ENCODE results near the gene NDRG3. TPM values are rescaled to one million over a fixed set of nuclear protein-coding genes. Genes with fewer than 3 reads are reported as not detected.

The NDRG3 gene
- total RNA-seq, 2 donors from 2014 or later: 22.6 to 25.4 TPM

DNA sequence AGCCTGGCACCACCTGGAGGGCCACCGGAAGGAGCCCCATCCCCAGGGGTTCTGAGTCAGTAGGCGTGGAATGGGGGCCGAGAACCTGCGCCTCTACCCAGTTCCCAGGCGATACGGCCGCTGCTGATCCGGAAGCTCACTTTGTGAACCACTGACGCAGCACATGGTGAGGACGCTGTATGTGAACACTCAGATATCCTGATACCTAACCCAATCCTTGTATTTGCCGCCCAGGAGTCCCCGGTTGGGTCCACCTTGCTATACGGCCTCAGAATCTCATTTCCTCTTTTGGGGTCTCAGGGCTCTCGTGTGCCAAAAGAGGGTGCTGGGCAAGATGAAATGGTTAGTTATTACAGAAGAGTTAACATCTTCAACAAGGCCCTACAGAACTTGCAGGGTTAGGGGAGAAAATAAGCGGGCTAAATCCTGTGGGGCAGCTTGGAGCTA, 140.9 kb downstream of the NDRG3 start:
- Mint-ChIP-seq H3K4me1 (ENCODE audit: low read depth) (peaks cover 39% of the 10 kb centered on the region), H3K27me3 (ENCODE audit: low read depth) (no peaks in the 10 kb centered on the region), H3K36me3 (ENCODE audit: insufficient read depth in 2 of 2) (peaks cover 8 to 18% of the 10 kb centered on the region in 2 donors), H3K27ac (peak overlapping the region; percentile 97), H3K4me3 (peak overlapping the region; percentile 98 to 99), H3K9me3 (no peaks in the 10 kb centered on the region)
- peak; percentile 26 to 41 for ATAC-seq (replicated peaks in 1 of 2)
- DNase-seq: peak; percentile 56 to 64

Other genes starting within 250 kb of the NDRG3 start
- 1 to 10 TPM in 1 of 2 donors, under 1 TPM in 1; 0.62 to 2.0 TPM for gene MYL9, start 204.6 kb downstream of the NDRG3 start, total RNA-seq
- 10 to 100 TPM; 47.3 to 58.4 TPM for gene TGIF2, start 172.5 kb downstream of the NDRG3 start, total RNA-seq
- gene RAB5IF, start 140.3 kb downstream of the NDRG3 start, total RNA-seq: 10 to 100 TPM; 78.2 to 88.3 TPM
- gene SLA2, start 99.9 kb downstream of the NDRG3 start, total RNA-seq: 10 to 100 TPM; 44.9 to 56.6 TPM
- gene DSN1, start 27.7 kb upstream of the NDRG3 start, total RNA-seq: 10 to 100 TPM; 30.2 to 35.9 TPM
- gene TLDC2, start 130.0 kb upstream of the NDRG3 start, total RNA-seq: not detected
- gene SAMHD1, start 205.6 kb upstream of the NDRG3 start, total RNA-seq: 10 to 100 TPM; 33.2 to 49.2 TPM